ENCODE data around the gene RXRA.

Gene RXRA

DNA sequence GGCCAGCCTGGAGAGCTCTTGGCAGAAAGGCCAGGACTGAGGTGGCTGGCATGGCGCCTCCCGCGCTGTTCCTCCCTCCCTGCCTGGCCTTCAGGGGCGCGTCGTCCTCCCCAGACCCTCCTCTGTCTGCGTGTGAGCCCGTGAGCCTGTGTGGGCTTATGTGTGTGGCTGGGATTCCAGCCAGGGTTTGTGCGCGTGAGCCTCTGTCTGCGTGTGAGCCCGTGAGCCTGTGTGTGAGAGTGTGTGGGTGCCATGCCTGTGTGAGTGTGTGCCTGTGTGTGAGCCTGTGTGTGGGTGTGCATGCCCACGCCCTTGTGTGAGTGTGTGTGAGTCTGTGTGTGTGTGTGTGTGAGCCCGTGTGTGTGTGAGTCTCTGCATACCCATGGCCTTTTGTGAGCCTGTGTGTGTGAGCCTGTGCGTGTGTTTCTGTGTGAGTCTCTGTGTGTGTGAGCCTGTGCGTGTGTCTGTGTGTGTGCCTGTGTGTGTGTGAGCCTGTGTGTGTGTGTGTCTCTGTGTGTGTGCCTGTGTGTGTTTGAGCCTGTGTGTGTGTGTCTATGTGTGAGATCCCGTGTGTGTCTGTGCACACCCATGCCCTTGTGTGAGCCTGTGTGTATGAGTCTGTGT lies 13.0 kb downstream of the RXRA start:
- Histone ChIP-seq H4K20me1 (ENCODE audit: low read depth, low read length) (no peaks in the 10 kb centered on the region), H3K4me2 (ENCODE audit: low read depth, low read length, poor library complexity, severe bottlenecking) (no peak overlapping the region), H3K36me3 (ENCODE audit: low read length) (no peaks in the 10 kb centered on the region), H3K4me3 (ENCODE audit: insufficient read depth, low read length, poor library complexity, severe bottlenecking) (no peak overlapping the region), H3K9me3 (ENCODE audit: insufficient read depth, low read length) (no peaks in the 10 kb centered on the region), H2AFZ (ENCODE audit: low read depth, low read length, severe bottlenecking) (no peak overlapping the region), H3K9me2 (replicated peaks; ENCODE audit: insufficient read depth, low read length) (no peaks in the 10 kb centered on the region), H3K9ac (ENCODE audit: low read length) (no peak overlapping the region), H3K27ac (ENCODE audit: low read depth, low read length) (no peak overlapping the region), H3K79me2 (ENCODE audit: insufficient read depth, low read length) (no peaks in the 10 kb centered on the region), H3F3A (ENCODE audit: insufficient read depth) (no peaks in the 10 kb centered on the region), H3K27me3 (ENCODE audit: low read length) (no peaks in the 10 kb centered on the region)
- TF ChIP-seq, protein P1, sequence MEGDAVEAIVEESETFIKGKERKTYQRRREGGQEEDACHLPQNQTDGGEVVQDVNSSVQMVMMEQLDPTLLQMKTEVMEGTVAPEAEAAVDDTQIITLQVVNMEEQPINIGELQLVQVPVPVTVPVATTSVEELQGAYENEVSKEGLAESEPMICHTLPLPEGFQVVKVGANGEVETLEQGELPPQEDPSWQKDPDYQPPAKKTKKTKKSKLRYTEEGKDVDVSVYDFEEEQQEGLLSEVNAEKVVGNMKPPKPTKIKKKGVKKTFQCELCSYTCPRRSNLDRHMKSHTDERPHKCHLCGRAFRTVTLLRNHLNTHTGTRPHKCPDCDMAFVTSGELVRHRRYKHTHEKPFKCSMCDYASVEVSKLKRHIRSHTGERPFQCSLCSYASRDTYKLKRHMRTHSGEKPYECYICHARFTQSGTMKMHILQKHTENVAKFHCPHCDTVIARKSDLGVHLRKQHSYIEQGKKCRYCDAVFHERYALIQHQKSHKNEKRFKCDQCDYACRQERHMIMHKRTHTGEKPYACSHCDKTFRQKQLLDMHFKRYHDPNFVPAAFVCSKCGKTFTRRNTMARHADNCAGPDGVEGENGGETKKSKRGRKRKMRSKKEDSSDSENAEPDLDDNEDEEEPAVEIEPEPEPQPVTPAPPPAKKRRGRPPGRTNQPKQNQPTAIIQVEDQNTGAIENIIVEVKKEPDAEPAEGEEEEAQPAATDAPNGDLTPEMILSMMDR (IDR thresholded peaks at IDR 0.05; ENCODE audit: insufficient read depth, low read length, poor library complexity, severe bottlenecking), result no peak
- TF ChIP-seq EZH2phosphoT487 (conservative IDR thresholded peaks at IDR 0.05; ENCODE audit: low read length), result no peak

DNA sequence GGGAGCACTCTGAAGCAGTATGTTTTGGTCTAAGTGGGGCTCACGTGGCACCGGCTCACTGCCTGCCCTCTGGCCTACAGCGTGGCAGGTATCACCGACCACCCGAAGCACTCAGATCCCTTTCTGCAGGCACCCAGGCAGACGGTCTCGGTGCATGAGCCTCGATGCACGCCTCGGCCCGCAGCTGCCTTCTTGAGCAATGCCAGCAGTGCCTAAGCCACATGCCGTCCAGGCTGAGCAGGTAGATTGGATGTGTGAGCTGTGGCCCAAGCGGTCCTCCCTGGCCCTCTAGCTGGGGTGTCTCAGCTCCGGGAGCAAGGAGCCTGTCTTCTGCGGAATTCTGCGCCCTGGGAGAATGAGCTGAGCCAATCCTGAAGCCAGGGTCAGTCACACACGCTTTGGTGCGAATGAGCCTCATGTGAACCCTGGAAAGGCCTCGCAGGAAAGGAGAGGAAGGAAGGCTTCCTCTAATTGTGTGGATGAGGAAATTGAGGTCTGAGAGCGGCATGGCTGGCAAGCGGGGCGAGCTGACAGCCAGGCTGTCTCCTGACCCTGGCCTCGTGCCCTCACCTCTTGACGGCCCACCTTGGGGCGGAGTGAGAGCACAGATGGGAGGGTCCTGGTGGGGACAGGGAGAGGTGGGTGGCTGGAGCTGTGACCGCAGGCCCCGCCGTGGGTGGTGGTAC lies 14.4 kb downstream of the RXRA start:
- no peak for TF ChIP-seq EZH2phosphoT487 (conservative IDR thresholded peaks at IDR 0.05; ENCODE audit: low read length)
- TF ChIP-seq, protein P1 (IDR thresholded peaks at IDR 0.05; ENCODE audit: insufficient read depth, low read length, poor library complexity, severe bottlenecking), result no peak
- no peaks in the 10 kb centered on the region for H4K20me1 ChIP-seq (ENCODE audit: low read depth, low read length)
- no peaks in the 10 kb centered on the region for H3K79me2 ChIP-seq (ENCODE audit: insufficient read depth, low read length)
- H3K36me3 ChIP-seq (ENCODE audit: low read length), result no peaks in the 10 kb centered on the region
- no peaks in the 10 kb centered on the region for H3K9me3 ChIP-seq (ENCODE audit: insufficient read depth, low read length)
- no peak overlapping the region for H3K27ac ChIP-seq (ENCODE audit: low read depth, low read length)
- H3K9ac ChIP-seq (ENCODE audit: low read length), result no peak overlapping the region
- no peak overlapping the region for H3K4me3 ChIP-seq (ENCODE audit: insufficient read depth, low read length, poor library complexity, severe bottlenecking)
- no peaks in the 10 kb centered on the region for H3F3A ChIP-seq (ENCODE audit: insufficient read depth)
- no peaks in the 10 kb centered on the region for H3K27me3 ChIP-seq (ENCODE audit: low read length)
- H3K9me2 ChIP-seq (replicated peaks; ENCODE audit: insufficient read depth, low read length), result no peaks in the 10 kb centered on the region
- no peak overlapping the region for H3K4me2 ChIP-seq (ENCODE audit: low read depth, low read length, poor library complexity, severe bottlenecking)
- no peak overlapping the region for H2AFZ ChIP-seq (ENCODE audit: low read depth, low read length, severe bottlenecking)

DNA sequence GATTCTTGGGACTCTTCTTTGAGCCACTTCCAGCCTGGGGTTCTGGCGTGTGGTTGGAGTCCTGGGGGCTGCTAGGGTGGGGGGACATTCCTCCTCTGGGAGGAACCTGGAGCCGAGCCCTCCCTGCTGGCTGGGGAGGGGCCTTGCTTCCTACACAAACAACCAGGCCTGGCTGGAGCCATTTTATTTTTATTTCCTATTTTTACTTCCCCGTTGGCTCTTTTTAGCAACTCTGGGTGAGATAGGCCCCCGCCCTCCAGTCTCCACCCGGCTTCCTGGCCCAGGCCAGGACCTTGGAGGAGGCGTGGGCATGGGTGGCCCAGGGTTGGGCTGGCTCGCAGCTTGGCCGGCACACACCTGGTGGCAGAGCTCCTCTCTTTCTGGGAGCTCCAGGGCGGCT lies 15.1 kb downstream of the RXRA start:
- TF ChIP-seq EZH2phosphoT487 (conservative IDR thresholded peaks at IDR 0.05; ENCODE audit: low read length), result no peak
- TF ChIP-seq, protein P1 (IDR thresholded peaks at IDR 0.05; ENCODE audit: insufficient read depth, low read length, poor library complexity, severe bottlenecking), result no peak
- Histone ChIP-seq H3K36me3 (ENCODE audit: low read length) (no peaks in the 10 kb centered on the region), H3K4me2 (ENCODE audit: low read depth, low read length, poor library complexity, severe bottlenecking) (no peak overlapping the region), H3K27me3 (ENCODE audit: low read length) (no peaks in the 10 kb centered on the region), H3F3A (ENCODE audit: insufficient read depth) (no peaks in the 10 kb centered on the region), H4K20me1 (ENCODE audit: low read depth, low read length) (no peaks in the 10 kb centered on the region), H3K9me3 (ENCODE audit: insufficient read depth, low read length) (no peaks in the 10 kb centered on the region), H3K9ac (ENCODE audit: low read length) (no peak overlapping the region), H3K27ac (ENCODE audit: low read depth, low read length) (no peak overlapping the region), H3K4me3 (ENCODE audit: insufficient read depth, low read length, poor library complexity, severe bottlenecking) (no peak overlapping the region), H3K9me2 (replicated peaks; ENCODE audit: insufficient read depth, low read length) (no peaks in the 10 kb centered on the region), H2AFZ (ENCODE audit: low read depth, low read length, severe bottlenecking) (no peak overlapping the region), H3K79me2 (ENCODE audit: insufficient read depth, low read length) (no peaks in the 10 kb centered on the region)

Data from SU-DHL-6 (cell line).